Measurements from ENCODE around the gene ADGRL2. TPM values are rescaled to one million over a fixed set of nuclear protein-coding genes. Genes with fewer than 3 reads are reported as not detected.

The ADGRL2 gene
- total RNA-seq, 4 donors from 2014 or later, result 40.7 to 53.4 (median 44.2) TPM

GRCh38 chr1:81823082-81823481, 22.3 kb downstream of the ADGRL2 start:
- Histone ChIP-seq H3K27me3 (no peaks in the 10 kb centered on the region), H3K9me3 (no peaks in the 10 kb centered on the region), H3K4me1 (no peaks in the 10 kb centered on the region), H3K27ac (no peak overlapping the region), H3K36me3 (no peaks in the 10 kb centered on the region), H3K4me3 (no peak overlapping the region)
- TF ChIP-seq CTCF (IDR thresholded peaks at IDR 0.05) (no peak), POLR2A (IDR thresholded peaks at IDR 0.05) (no peak), POLR2AphosphoS5 (IDR thresholded peaks at IDR 0.05) (no peak), EP300 (IDR thresholded peaks at IDR 0.05) (no peak)
- WGBS, result 85% methylated on average over 4 of the region's 4 CpGs
- no peak for DNase-seq (ENCODE audit: low spot score in 2 of 2)

GRCh38 chr1:81824759-81825158, 24.0 kb downstream of the ADGRL2 start:
- no peak for DNase-seq (ENCODE audit: low spot score in 2 of 2)
- WGBS, result 70% methylated on average over 4 of the region's 4 CpGs
- Histone ChIP-seq H3K9me3 (no peaks in the 10 kb centered on the region), H3K4me3 (no peak overlapping the region), H3K36me3 (no peaks in the 10 kb centered on the region), H3K27ac (no peak overlapping the region), H3K27me3 (no peaks in the 10 kb centered on the region), H3K4me1 (no peaks in the 10 kb centered on the region)
- TF ChIP-seq POLR2AphosphoS5 (IDR thresholded peaks at IDR 0.05) (no peak), CTCF (IDR thresholded peaks at IDR 0.05) (no peak), EP300 (IDR thresholded peaks at IDR 0.05) (no peak), POLR2A (IDR thresholded peaks at IDR 0.05) (no peak)

GRCh38 chr1:81827942-81828341, 27.2 kb downstream of the ADGRL2 start:
- no peak overlapping the region for H3K4me3 ChIP-seq
- WGBS, result 72% methylated on average over 1 of the region's 1 CpG
- no peaks in the 10 kb centered on the region for H3K27me3 ChIP-seq
- H3K36me3 ChIP-seq, result no peaks in the 10 kb centered on the region
- TF ChIP-seq POLR2AphosphoS5 (IDR thresholded peaks at IDR 0.05), result no peak
- no peak for TF ChIP-seq CTCF (IDR thresholded peaks at IDR 0.05)
- no peak for TF ChIP-seq POLR2A (IDR thresholded peaks at IDR 0.05)
- no peak for TF ChIP-seq EP300 (IDR thresholded peaks at IDR 0.05)
- H3K9me3 ChIP-seq, result no peaks in the 10 kb centered on the region
- no peak overlapping the region for H3K27ac ChIP-seq
- H3K4me1 ChIP-seq, result peaks cover 4% of the 10 kb centered on the region
- no peak for DNase-seq (ENCODE audit: low spot score in 2 of 2)

- H3K27ac ChIP-seq, result no peak overlapping the region
- no peak for TF ChIP-seq POLR2A (IDR thresholded peaks at IDR 0.05)
- TF ChIP-seq POLR2AphosphoS5 (IDR thresholded peaks at IDR 0.05), result no peak
- no peak for TF ChIP-seq CTCF (IDR thresholded peaks at IDR 0.05)
- no peak for TF ChIP-seq EP300 (IDR thresholded peaks at IDR 0.05)
- H3K4me3 ChIP-seq, result no peak overlapping the region
- WGBS, result 19% methylated on average over 1 of the region's 1 CpG
- DNase-seq (ENCODE audit: low spot score in 2 of 2), result no peak
- no peaks in the 10 kb centered on the region for H3K9me3 ChIP-seq
- H3K36me3 ChIP-seq, result no peaks in the 10 kb centered on the region
- H3K4me1 ChIP-seq, result peaks cover 11% of the 10 kb centered on the region
- H3K27me3 ChIP-seq, result no peaks in the 10 kb centered on the region
These were observed 31.8 kb downstream of the ADGRL2 start for GRCh38 chr1:81832573-81832972.

- peaks cover 11% of the 10 kb centered on the region for H3K4me1 ChIP-seq
- TF ChIP-seq CTCF (IDR thresholded peaks at IDR 0.05), result no peak
- TF ChIP-seq EP300 (IDR thresholded peaks at IDR 0.05), result no peak
- TF ChIP-seq POLR2AphosphoS5 (IDR thresholded peaks at IDR 0.05), result no peak
- TF ChIP-seq POLR2A (IDR thresholded peaks at IDR 0.05), result no peak
- no peak for DNase-seq (ENCODE audit: low spot score in 2 of 2)
- no peak overlapping the region for H3K27ac ChIP-seq
- no peaks in the 10 kb centered on the region for H3K27me3 ChIP-seq
- H3K9me3 ChIP-seq, result no peaks in the 10 kb centered on the region
- H3K36me3 ChIP-seq, result no peaks in the 10 kb centered on the region
- WGBS, result 71% methylated on average over 4 of the region's 4 CpGs
- H3K4me3 ChIP-seq, result no peak overlapping the region
These were observed 33.0 kb downstream of the ADGRL2 start for GRCh38 chr1:81833722-81834121.

Measured in suprapubic skin (tissue), 4 donors.